Keratinocyte (primary cell): Measurements from ENCODE around the gene BBS9. TPM values are rescaled to one million over a fixed set of nuclear protein-coding genes. Genes with fewer than 3 reads are reported as not detected.

ENCODE experiments used
- DNase-seq: peaks from one replicate; pipeline ENCODE4 v3.0.0-alpha.2; 2011; ENCODE audit warnings: low read depth, missing footprints, low spot score
- FAIRE-seq: peaks from 2 replicates; lab custom pipeline; 2011; peaks lifted over from hg19 to GRCh38; lab: Jason Lieb, UNC
- H2AFZ ChIP-seq: 2 replicates; pipeline ENCODE4 v1.6.0; 2012; ENCODE audit warnings: low read length, control low read depth, inconsistent platforms; ENCODE audit not compliant: control insufficient read depth
- H3K27ac ChIP-seq: 2 replicates; pipeline ENCODE4 v1.5.1; 2011; ENCODE audit warnings: low read length; ENCODE audit not compliant: control insufficient read depth, insufficient read depth
- H3K27me3 ChIP-seq: 3 replicates; pipeline ENCODE4 v1.6.0; 2011; ENCODE audit warnings: low read length; ENCODE audit not compliant: control insufficient read depth, insufficient read depth; ENCODE audit errors: extremely low read depth
- H3K36me3 ChIP-seq, 2 experiments: 2 replicates in 1 of 2; 3 replicates in 1 of 2; pipeline ENCODE4 v1.5.1; 2011; ENCODE audit warnings: low read length in 2 of 2, mild to moderate bottlenecking in 1 of 2; ENCODE audit not compliant: control insufficient read depth in 2 of 2, insufficient read depth in 2 of 2; ENCODE audit errors: extremely low read depth in 1 of 2
- H3K4me1 ChIP-seq: 3 replicates; pipeline ENCODE4 v1.5.1; 2011; ENCODE audit warnings: low read length; ENCODE audit not compliant: control insufficient read depth, insufficient read depth; ENCODE audit errors: extremely low read depth
- H3K4me2 ChIP-seq: 3 replicates; pipeline ENCODE4 v1.6.0; 2011; ENCODE audit warnings: low read depth, low read length; ENCODE audit not compliant: control insufficient read depth, insufficient read depth; ENCODE audit errors: extremely low read depth
- H3K4me3 ChIP-seq, 3 experiments: fragments of 200-600 bp in 1 of 3; sonication (generic) in 1 of 3; 2 replicates in 2 of 3; 3 replicates in 1 of 3; pipeline ENCODE4 v1.5.1; 2011 to 2016; ENCODE audit warnings: low read length in 3 of 3, mild to moderate bottlenecking in 3 of 3, control low read depth in 2 of 3, inconsistent platforms in 1 of 3, low read depth in 1 of 3, mixed read lengths in 1 of 3, mixed run types in 1 of 3, moderate library complexity in 1 of 3; ENCODE audit not compliant: control insufficient read depth in 2 of 3, insufficient read depth in 2 of 3; ENCODE audit errors: extremely low read depth in 1 of 3
- H3K79me2 ChIP-seq: 2 replicates; pipeline ENCODE4 v1.6.0; 2012; ENCODE audit warnings: low read length; ENCODE audit not compliant: control insufficient read depth, insufficient read depth
- H3K9ac ChIP-seq: 3 replicates; pipeline ENCODE4 v1.6.0; 2011; ENCODE audit warnings: low read length; ENCODE audit not compliant: control insufficient read depth, insufficient read depth; ENCODE audit errors: extremely low read depth
- H3K9me1 ChIP-seq: 3 replicates; pipeline ENCODE4 v1.6.0; 2011; ENCODE audit warnings: low read length; ENCODE audit not compliant: control insufficient read depth, insufficient read depth; ENCODE audit errors: extremely low read depth
- H3K9me3 ChIP-seq: 2 replicates; pipeline ENCODE4 v1.5.1; 2012; ENCODE audit warnings: low read depth, low read length; ENCODE audit not compliant: control insufficient read depth
- H4K20me1 ChIP-seq: 3 replicates; pipeline ENCODE4 v1.6.0; 2011; ENCODE audit warnings: low read length; ENCODE audit not compliant: control insufficient read depth, insufficient read depth; ENCODE audit errors: extremely low read depth
- EZH2 ChIP-seq: IDR thresholded peaks from one replicate; pipeline ENCODE4 v1.6.1; 2012; ENCODE audit warnings: inconsistent platforms, mild to moderate bottlenecking, low read length, moderate library complexity
- dilution Hi-C: fragments of 300-500 bp; cut with MboI; formaldehyde crosslinking; loops from one replicate; pipeline ENCODE4 v1.7.0; 2020; ENCODE audit warnings: low sequenced_read_pairs; ENCODE audit not compliant: extremely low pct_ligation_motif_present
- polyA plus RNA-seq, 5 experiments: library from polyadenylated mRNA; depleted of rRNA in 3 of 5; stranded (reverse) in 3 of 5; stranded (forward) in 1 of 5; unstranded in 1 of 5; fragments of >200 nt; gene quantifications; 1 replicate in 1 of 5; 2 replicates in 3 of 5; 3 replicates in 1 of 5; pipeline versions ENCODE4 v1.2.1 to v1.2.3, GENCODE V29; 2011 to 2012; ENCODE audit warnings: missing spikeins in 2 of 5, low read depth in 1 of 5, low replicate concordance in 1 of 5
- TF ChIP-seq, protein P1 (sequence below), 3 experiments: IDR thresholded peaks in 1 of 3; conservative IDR thresholded peaks in 1 of 3; optimal IDR thresholded peaks in 1 of 3; 2 replicates in 2 of 3; 3 replicates in 1 of 3; pipeline versions ENCODE3 to v1.5.1; 2011; ENCODE audit warnings: low read length in 3 of 3, mild to moderate bottlenecking in 3 of 3, moderate library complexity in 2 of 3, control low read depth in 1 of 3, inconsistent platforms in 1 of 3; ENCODE audit not compliant: insufficient read depth in 2 of 3; ENCODE audit errors: extremely low read depth in 1 of 3

The BBS9 gene
- polyA plus RNA-seq, 1 donor (not counting 4 experiments of a cell fraction or from before 2014, with no cell fraction given): 7.6 TPM

DNA sequence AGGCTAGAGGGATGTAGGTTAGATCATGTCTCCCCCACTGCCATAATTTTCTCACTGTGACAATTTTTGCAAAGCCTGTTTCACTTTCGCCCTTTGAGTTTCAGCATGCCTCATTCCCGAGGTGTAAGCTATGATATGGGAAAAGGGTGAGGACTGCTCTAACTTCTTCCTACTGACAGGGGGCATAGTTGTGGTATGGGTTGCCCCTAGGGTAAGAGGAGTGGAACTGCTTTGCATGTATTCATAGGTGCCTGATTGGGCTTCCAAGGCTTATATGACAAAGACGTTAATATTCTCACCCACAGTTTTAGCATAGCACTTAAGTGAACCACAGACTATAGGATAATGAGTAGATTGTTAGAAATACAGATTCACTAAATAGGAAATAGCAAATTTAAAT is 148.7 kb downstream of the BBS9 start:
- no peak overlapping the region for H3K27ac ChIP-seq
- no peak for DNase-seq
- no peaks in the 10 kb centered on the region for H3K9me1 ChIP-seq
- no peak overlapping the region for H3K4me2 ChIP-seq
- no peak overlapping the region for H3K9ac ChIP-seq
- no peak for FAIRE-seq
- no peak for TF ChIP-seq EZH2
- peaks cover 3% of the 10 kb centered on the region for H3K9me3 ChIP-seq
- no peaks in the 10 kb centered on the region for H3K4me1 ChIP-seq
- dilution Hi-C loops: no loop called here
- no peaks in the 10 kb centered on the region for H4K20me1 ChIP-seq
- H3K4me3 ChIP-seq: no peak overlapping the region
- H2AFZ ChIP-seq: no peak overlapping the region
- no peaks in the 10 kb centered on the region for H3K27me3 ChIP-seq
- H3K36me3 ChIP-seq: no peaks in the 10 kb centered on the region
- no peaks in the 10 kb centered on the region for H3K79me2 ChIP-seq

- Histone ChIP-seq H3K9me1 (no peaks in the 10 kb centered on the region), H2AFZ (no peak overlapping the region), H3K4me1 (no peaks in the 10 kb centered on the region), H3K9me3 (peaks cover 2% of the 10 kb centered on the region), H4K20me1 (no peaks in the 10 kb centered on the region), H3K4me2 (no peak overlapping the region), H3K4me3 (no peak overlapping the region), H3K9ac (no peak overlapping the region), H3K27ac (no peak overlapping the region), H3K36me3 (no peaks in the 10 kb centered on the region), H3K27me3 (no peaks in the 10 kb centered on the region), H3K79me2 (no peaks in the 10 kb centered on the region)
- FAIRE-seq (no peak), DNase-seq (no peak)
- TF ChIP-seq EZH2: no peak
- TF ChIP-seq, protein P1, sequence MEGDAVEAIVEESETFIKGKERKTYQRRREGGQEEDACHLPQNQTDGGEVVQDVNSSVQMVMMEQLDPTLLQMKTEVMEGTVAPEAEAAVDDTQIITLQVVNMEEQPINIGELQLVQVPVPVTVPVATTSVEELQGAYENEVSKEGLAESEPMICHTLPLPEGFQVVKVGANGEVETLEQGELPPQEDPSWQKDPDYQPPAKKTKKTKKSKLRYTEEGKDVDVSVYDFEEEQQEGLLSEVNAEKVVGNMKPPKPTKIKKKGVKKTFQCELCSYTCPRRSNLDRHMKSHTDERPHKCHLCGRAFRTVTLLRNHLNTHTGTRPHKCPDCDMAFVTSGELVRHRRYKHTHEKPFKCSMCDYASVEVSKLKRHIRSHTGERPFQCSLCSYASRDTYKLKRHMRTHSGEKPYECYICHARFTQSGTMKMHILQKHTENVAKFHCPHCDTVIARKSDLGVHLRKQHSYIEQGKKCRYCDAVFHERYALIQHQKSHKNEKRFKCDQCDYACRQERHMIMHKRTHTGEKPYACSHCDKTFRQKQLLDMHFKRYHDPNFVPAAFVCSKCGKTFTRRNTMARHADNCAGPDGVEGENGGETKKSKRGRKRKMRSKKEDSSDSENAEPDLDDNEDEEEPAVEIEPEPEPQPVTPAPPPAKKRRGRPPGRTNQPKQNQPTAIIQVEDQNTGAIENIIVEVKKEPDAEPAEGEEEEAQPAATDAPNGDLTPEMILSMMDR (optimal IDR thresholded peaks at IDR 0.05 in 1 of 3, IDR thresholded peaks at IDR 0.05 in 1 of 3, conservative IDR thresholded peaks at IDR 0.05 in 1 of 3; ENCODE audit: extremely low read depth in 1 of 3, insufficient read depth in 2 of 3, low read length in 3 of 3): no peak
- dilution Hi-C loops: no loop called here
Measured at GRCh38 chr7:33286501-33286900, 157.1 kb downstream of the BBS9 start.

DNA sequence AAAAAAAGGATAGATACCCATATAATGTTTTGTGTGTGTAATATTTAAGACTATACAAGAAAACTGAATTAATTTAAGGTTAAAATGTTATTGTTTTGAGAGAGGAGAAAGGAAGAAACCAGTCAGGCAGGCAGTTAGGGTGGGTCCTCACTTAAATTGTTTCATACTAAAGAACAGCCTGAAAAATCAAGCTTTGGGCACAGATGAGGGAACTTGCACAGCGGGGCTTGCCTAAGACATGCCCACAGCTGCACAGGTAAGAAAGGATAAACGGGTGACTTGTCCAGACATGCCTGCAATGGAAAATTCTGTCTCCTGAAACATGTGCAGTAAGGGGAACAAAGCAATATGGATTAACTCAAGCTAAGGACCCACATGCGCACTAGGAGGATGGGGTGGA is 158.4 kb downstream of the BBS9 start:
- no peak for TF ChIP-seq EZH2
- TF ChIP-seq, protein P1 (optimal IDR thresholded peaks at IDR 0.05 in 1 of 3, IDR thresholded peaks at IDR 0.05 in 1 of 3, conservative IDR thresholded peaks at IDR 0.05 in 1 of 3; ENCODE audit: extremely low read depth in 1 of 3, insufficient read depth in 2 of 3, low read length in 3 of 3): no peak
- H3K9me1 ChIP-seq: no peaks in the 10 kb centered on the region
- H4K20me1 ChIP-seq: no peaks in the 10 kb centered on the region
- no peaks in the 10 kb centered on the region for H3K36me3 ChIP-seq
- H3K4me2 ChIP-seq: no peak overlapping the region
- H3K4me1 ChIP-seq: no peaks in the 10 kb centered on the region
- FAIRE-seq (peak; percentile 17), DNase-seq (peak; percentile 23)
- dilution Hi-C loops: no loop called here
- H3K9ac ChIP-seq: no peak overlapping the region
- H3K27ac ChIP-seq: peak overlapping the region; percentile 26
- peaks cover 2% of the 10 kb centered on the region for H3K9me3 ChIP-seq
- no peak overlapping the region for H2AFZ ChIP-seq
- no peak overlapping the region for H3K4me3 ChIP-seq
- no peaks in the 10 kb centered on the region for H3K79me2 ChIP-seq
- no peaks in the 10 kb centered on the region for H3K27me3 ChIP-seq
